Adrenal gland (tissue), 12 donors: ENCODE data around the gene CERS4. TPM values are rescaled to one million over a fixed set of nuclear protein-coding genes. Genes with fewer than 3 reads are reported as not detected.
"Not testable (repeated sequence)": the region's sequence is repeated elsewhere in the genome, so short reads cannot be mapped to it uniquely, and the experiment has no call there.

Experiments used
- DNase-seq, 7 donors: peaks; one replicate each; pipeline ENCODE4 v3.0.0-alpha.2; 2019 to 2020
- H3K27ac ChIP-seq, 5 donors: fragments of 200-600 bp; sonication (generic) in 4 of 5; 1 replicate in 3 of 5; 2 replicates in 2 of 5; pipeline versions ENCODE4 v1.5.1 to v1.8.0; 2016 to 2020; ENCODE audit warnings: mild to moderate bottlenecking in 1 of 5
- H3K27me3 ChIP-seq: fragments of 200-600 bp; 2 replicates; pipeline ENCODE4 v1.8.0; 2021
- H3K36me3 ChIP-seq, 2 donors: fragments of 200-600 bp; replicated peaks in 1 of 2; 1 replicate in 1 of 2; 2 replicates in 1 of 2; pipeline versions ENCODE4 v1.5.1 to v1.8.0; 2018 to 2022
- H3K4me1 ChIP-seq, 2 donors: fragments of 200-600 bp; replicated peaks in 1 of 2; 1 replicate in 1 of 2; 2 replicates in 1 of 2; pipeline versions ENCODE4 v1.5.1 to v1.8.0; 2018 to 2021
- H3K4me3 ChIP-seq, 4 donors: fragments of 200-600 bp; sonication (generic) in 3 of 4; one replicate each; pipeline ENCODE4 v1.5.1; 2016 to 2018
- H3K9me3 ChIP-seq, 3 donors: fragments of 200-600 bp; sonication (generic) in 1 of 3; replicated peaks in 1 of 3; 1 replicate in 2 of 3; 2 replicates in 1 of 3; pipeline versions ENCODE4 v1.5.1 to v1.8.0; 2016 to 2021
- CTCF ChIP-seq, 6 experiments: fragments of 450-650 bp in 4 of 6; fragments of 200-600 bp in 2 of 6; sonication (generic) in 1 of 6; IDR thresholded peaks; 1 replicate in 5 of 6; 2 replicates in 1 of 6; pipeline versions ENCODE4 v1.5.1 to v1.8.0; 2016 to 2021; ENCODE audit warnings: antibody characterized with exemption in 6 of 6, mild to moderate bottlenecking in 2 of 6, moderate library complexity in 1 of 6
- POLR2A ChIP-seq, 2 donors: fragments of 450-650 bp; IDR thresholded peaks; one replicate each; pipeline ENCODE4 v1.6.1; 2017; ENCODE audit warnings: antibody characterized with exemption in 2 of 2, mild to moderate bottlenecking in 2 of 2, moderate library complexity in 1 of 2
- WGBS, 4 donors: extraction: QIAGEN DNeasy Blood & Tissue Kit in 2 of 4; methylation state at CpG; one replicate each; pipeline versions ENCODE4 v1.1.5 to v1.1.7; 2013 to 2017; 5-methylcytosine and 5-hydroxymethylcytosine counted together
- intact Hi-C, 2 donors: fragments of 100-400 bp; cut with DNase I; formaldehyde crosslinking; loops; one replicate each; pipeline versions ENCODE4 v1.14.1 to v1.15.0; 2022 to 2023
- polyA plus RNA-seq, 3 donors: library from polyadenylated mRNA; stranded (reverse); fragments of 200-250 nt in 2 of 3; fragments of 350-450 nt in 1 of 3; fragmentation: Illumina TruSeq in 1 of 3; extraction: RNeasy Lipid Tissue Mini Kit (QIAGEN cat#74804) in 1 of 3; gene quantifications; one replicate each; pipeline ENCODE4 v1.2.3, GENCODE V29; 2013 to 2014
- total RNA-seq, 9 donors: library from RNA; depleted of rRNA in 4 of 9; stranded (reverse); fragments of >200 nt in 4 of 9; fragments of 120-200 nt in 1 of 9; fragmentation: NEBNext Ultra II Directional in 1 of 9; extraction: Animal tissue kit (Norgen Biotek cat#: 25700) in 1 of 9; gene quantifications; one replicate each; pipeline versions ENCODE4 v1.1.0 to v1.2.4, GENCODE V29; 2013 to 2023
- donor health status: healthy with polysubstance abuse.
- donor health status: Bipolar disorder and iron deficiency.
- donor health status: DM: yes; HTN: yes; CAD: no.
- donor health status: DM: no; HTN: no; CAD: no.
- donor health status: DM: no; HTN: no; CAD: no.
- donor health status: DM: yes; HTN: yes; CAD: no.

The CERS4 gene
- total and polyA plus RNA-seq, 12 donors = 5.5 to 64.4 (median 30.2) TPM

- no peak overlapping the region for H3K27ac ChIP-seq
- intact Hi-C loops = no loop called here
Observed at GRCh38 chr19:8185343-8186068, 23.7 kb upstream of the CERS4 start.

GRCh38 chr19:8192221-8192820, 16.8 kb upstream of the CERS4 start:
- Histone ChIP-seq H3K36me3 (no peaks in the 10 kb centered on the region), H3K27ac (no peak overlapping the region), H3K4me1 (peaks cover 0 to 5% of the 10 kb centered on the region in 2 donors), H3K9me3 (no peaks in the 10 kb centered on the region), H3K27me3 (no peaks in the 10 kb centered on the region), H3K4me3 (no peak overlapping the region)
- intact Hi-C loops = no loop called here
- 68 to 78% (median 72%) methylated on average over 7 of the region's 7 CpGs for WGBS, 4 donors
- TF ChIP-seq POLR2A (IDR thresholded peaks at IDR 0.05) = no peak
- DNase-seq = no peak

More at GRCh38 chr19:8185343-8186068, 23.7 kb upstream of the CERS4 start:
- 75 to 85% (median 83%) methylated on average over 5 of the region's 5 CpGs for WGBS, 4 donors
- DNase-seq = no peak
- no peaks in the 10 kb centered on the region for H3K9me3 ChIP-seq
- TF ChIP-seq POLR2A (IDR thresholded peaks at IDR 0.05) (no peak), CTCF (IDR thresholded peaks at IDR 0.05) (no peak)
- no peaks in the 10 kb centered on the region for H3K4me1 ChIP-seq
- no peaks in the 10 kb centered on the region for H3K27me3 ChIP-seq
- no peaks in the 10 kb centered on the region for H3K36me3 ChIP-seq
- no peak overlapping the region for H3K4me3 ChIP-seq

GRCh38 chr19:8194528-8195267, 14.5 kb upstream of the CERS4 start:
- 33 to 57% (median 35%) methylated on average over 8 to 11 of the region's 11 CpGs for WGBS, 4 donors
- TF ChIP-seq POLR2A (IDR thresholded peaks at IDR 0.05) = no peak
- TF ChIP-seq CTCF (IDR thresholded peaks at IDR 0.05) = no peak
- Histone ChIP-seq H3K4me1 (peaks cover 0 to 5% of the 10 kb centered on the region in 2 donors), H3K36me3 (no peaks in the 10 kb centered on the region), H3K27ac (peak overlapping the region in 3 of 5 donors; percentile 2 to 69 (median 16)), H3K4me3 (peak overlapping the region in 1 of 4 donors; percentile 34), H3K9me3 (no peaks in the 10 kb centered on the region), H3K27me3 (no peaks in the 10 kb centered on the region)
- peak in 1 of 7 donors; percentile 5 for DNase-seq
- intact Hi-C loops = no loop called here

GRCh38 chr19:8196271-8196927, 12.8 kb upstream of the CERS4 start:
- Histone ChIP-seq H3K27ac (no peak overlapping the region), H3K4me1 (peaks cover 0 to 5% of the 10 kb centered on the region in 2 donors), H3K36me3 (no peaks in the 10 kb centered on the region), H3K4me3 (no peak overlapping the region), H3K9me3 (no peaks in the 10 kb centered on the region), H3K27me3 (no peaks in the 10 kb centered on the region)
- TF ChIP-seq CTCF (IDR thresholded peaks at IDR 0.05) = no peak
- TF ChIP-seq POLR2A (IDR thresholded peaks at IDR 0.05) = no peak
- 58 to 70% (median 60%) methylated on average over 10 of the region's 10 CpGs for WGBS, 4 donors
- intact Hi-C loops = no loop called here
- no peak for DNase-seq

- intact Hi-C loops, H3K36me3 ChIP-seq, H3K27ac ChIP-seq, H3K27me3 ChIP-seq, H3K4me1 ChIP-seq, H3K4me3 ChIP-seq, DNase-seq, H3K9me3 ChIP-seq: not testable (repeated sequence)
- WGBS, 4 donors = 66 to 75% (median 70%) methylated on average over 15 of the region's 15 CpGs
Observed at GRCh38 chr19:8203288-8204120, 5.7 kb upstream of the CERS4 start.
